SH-SY5Y (cell line): Measurements from ENCODE around the gene POLA2.

Experiments used
- GATA2 ChIP-seq: IDR thresholded peaks from 2 replicates; pipeline ENCODE4 v1.6.1; 2011; ENCODE audit warnings: mild to moderate bottlenecking, low read depth, low read length
- GATA3 ChIP-seq: IDR thresholded peaks from 2 replicates; pipeline ENCODE4 v1.6.1; 2011; ENCODE audit warnings: low read depth, mild to moderate bottlenecking, low read length, moderate library complexity

GRCh38 chr11:65338676-65339075 is 76.9 kb downstream of the POLA2 start:
- TF ChIP-seq GATA2: no peak
- no peak for TF ChIP-seq GATA3
